ENCODE data around the gene SYT8.

SYT8 gene

DNA sequence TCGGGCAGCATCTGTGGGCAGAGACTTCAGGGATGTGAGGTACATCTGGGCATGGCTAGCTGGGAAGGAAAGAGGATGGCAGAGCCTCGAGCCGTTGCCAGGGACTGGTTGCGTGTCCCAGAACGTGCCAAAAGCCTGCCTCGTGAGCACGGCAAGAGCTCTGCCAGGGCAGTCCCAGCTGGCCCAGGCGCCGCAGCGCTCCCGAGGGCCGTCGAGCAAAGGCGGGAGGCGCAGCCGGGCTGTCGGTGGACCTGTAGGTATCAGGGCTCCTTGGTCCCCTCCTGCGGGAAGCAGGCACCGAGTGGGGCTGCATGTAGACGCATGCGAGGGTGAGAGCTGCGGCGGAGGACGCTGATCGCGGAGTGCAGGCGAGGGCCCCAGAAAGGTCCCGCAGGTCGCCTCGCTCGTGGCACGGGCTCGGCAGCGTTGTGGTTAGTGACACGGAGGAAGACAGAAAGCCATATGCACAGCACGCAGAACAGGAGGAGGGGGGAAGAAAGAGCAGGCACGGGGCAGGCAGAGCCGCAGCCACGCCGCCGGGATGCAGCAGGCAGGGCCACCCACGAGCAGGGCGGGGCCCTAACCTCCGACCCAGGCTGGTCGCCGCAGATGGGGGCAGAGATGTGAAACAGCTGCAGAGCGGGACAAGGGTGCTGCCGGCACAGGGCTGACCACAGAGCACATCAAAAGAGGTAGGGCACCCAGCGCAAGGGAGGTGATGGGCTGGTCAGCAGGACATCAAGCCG lies 36.1 kb downstream of the SYT8 start:
- no peak overlapping the region for H3K18ac ChIP-seq (ENCODE audit: low read length)
- WGBS (ENCODE audit: extremely low coverage, insufficient coverage, insufficient read length), result no CpG with 5 or more reads among the region's 50 CpGs

DNA sequence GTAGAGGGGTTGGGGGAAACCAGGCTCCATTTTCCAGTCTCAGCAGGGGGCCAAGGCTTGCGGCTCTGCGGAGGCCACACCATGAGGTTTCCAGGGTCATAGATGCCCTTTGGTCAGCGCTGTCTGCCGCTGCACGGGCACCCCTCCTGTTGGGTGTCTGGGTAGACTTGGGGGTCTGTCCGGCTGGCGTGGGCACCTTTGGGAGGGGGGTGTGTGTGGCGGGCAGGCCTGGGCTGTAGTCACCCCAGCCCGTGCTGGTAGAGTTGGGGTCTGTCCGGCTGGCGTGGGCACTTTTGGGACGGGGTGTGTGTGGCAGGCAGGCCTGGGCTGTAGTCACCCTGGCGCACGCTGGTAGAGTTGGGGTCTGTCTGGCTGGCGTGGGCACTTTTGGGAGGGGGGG lies 36.7 kb downstream of the SYT8 start:
- peaks cover 1% of the 10 kb centered on the region for H3K79me1 ChIP-seq (ENCODE audit: low read length)
- H3K9ac ChIP-seq (ENCODE audit: low read length), result no peak overlapping the region
- peaks cover 4 to 5% of the 10 kb centered on the region in 2 experiments for H3K4me1 ChIP-seq (ENCODE audit: control insufficient read depth in 1 of 2, insufficient read depth in 2 of 2, low read length in 2 of 2)
- H2BK12ac ChIP-seq (ENCODE audit: low read length), result no peak overlapping the region
- H3K9me3 ChIP-seq (ENCODE audit: insufficient read depth, low read depth, low read length), result no peaks in the 10 kb centered on the region
- no peak overlapping the region for H3K14ac ChIP-seq (ENCODE audit: low read length)
- H4K91ac ChIP-seq (ENCODE audit: low read depth, low read length), result no peak overlapping the region
- no peak for DNase-seq
- no peak overlapping the region for H2AK5ac ChIP-seq (ENCODE audit: low read length)
- H2BK5ac ChIP-seq (ENCODE audit: low read depth, low read length, poor library complexity), result no peak overlapping the region
- H3K23ac ChIP-seq (ENCODE audit: low read length), result no peak overlapping the region
- H2BK120ac ChIP-seq (ENCODE audit: insufficient read depth, low read length, poor library complexity), result no peak overlapping the region
- H4K8ac ChIP-seq (ENCODE audit: low read depth, low read length), result no peak overlapping the region
- no peaks in the 10 kb centered on the region for H3K36me3 ChIP-seq (ENCODE audit: control insufficient read depth in 1 of 2, insufficient read depth in 2 of 2, low read length in 2 of 2)
- no peak overlapping the region for H2AFZ ChIP-seq (ENCODE audit: insufficient read depth, low read length, poor library complexity)
- no peaks in the 10 kb centered on the region for H3K27me3 ChIP-seq (ENCODE audit: insufficient read depth, low read length)
- H4K12ac ChIP-seq (ENCODE audit: low read depth, low read length), result no peak overlapping the region
- WGBS (ENCODE audit: extremely low coverage, insufficient coverage, insufficient read length), result no CpG with 5 or more reads among the region's 15 CpGs
- no peak overlapping the region for H3K4me3 ChIP-seq (ENCODE audit: low read depth, low read length)
- no peak overlapping the region for H3K4me2 ChIP-seq (ENCODE audit: low read length)
- no peak overlapping the region for H3K27ac ChIP-seq (ENCODE audit: low read depth, low read length)
- no peaks in the 10 kb centered on the region for H3K79me2 ChIP-seq (ENCODE audit: control insufficient read depth, insufficient read depth, low read length, poor library complexity)
- H3K18ac ChIP-seq (ENCODE audit: low read length), result no peak overlapping the region
- no peak overlapping the region for H3K4ac ChIP-seq (ENCODE audit: low read depth, low read length)

More for the DNA sequence above, 36.1 kb downstream of the SYT8 start:
- Histone ChIP-seq H3K23ac (ENCODE audit: low read length) (no peak overlapping the region), H3K9me3 (ENCODE audit: insufficient read depth, low read depth, low read length) (no peaks in the 10 kb centered on the region), H4K12ac (ENCODE audit: low read depth, low read length) (no peak overlapping the region), H2AK5ac (ENCODE audit: low read length) (no peak overlapping the region), H3K14ac (ENCODE audit: low read length) (no peak overlapping the region), H3K36me3 (ENCODE audit: control insufficient read depth in 1 of 2, insufficient read depth in 2 of 2, low read length in 2 of 2) (no peaks in the 10 kb centered on the region), H3K4me1 (ENCODE audit: control insufficient read depth in 1 of 2, insufficient read depth in 2 of 2, low read length in 2 of 2) (no peaks in the 10 kb centered on the region), H3K79me1 (ENCODE audit: low read length) (no peaks in the 10 kb centered on the region), H2AFZ (ENCODE audit: insufficient read depth, low read length, poor library complexity) (no peak overlapping the region), H2BK5ac (ENCODE audit: low read depth, low read length, poor library complexity) (no peak overlapping the region), H3K27me3 (ENCODE audit: insufficient read depth, low read length) (no peaks in the 10 kb centered on the region), H3K4ac (ENCODE audit: low read depth, low read length) (no peak overlapping the region), H3K9ac (ENCODE audit: low read length) (no peak overlapping the region), H3K4me3 (ENCODE audit: low read depth, low read length) (no peak overlapping the region), H4K8ac (ENCODE audit: low read depth, low read length) (no peak overlapping the region), H4K91ac (ENCODE audit: low read depth, low read length) (no peak overlapping the region), H3K4me2 (ENCODE audit: low read length) (no peak overlapping the region), H3K27ac (ENCODE audit: low read depth, low read length) (no peak overlapping the region), H2BK12ac (ENCODE audit: low read length) (no peak overlapping the region), H3K79me2 (ENCODE audit: control insufficient read depth, insufficient read depth, low read length, poor library complexity) (no peaks in the 10 kb centered on the region), H2BK120ac (ENCODE audit: insufficient read depth, low read length, poor library complexity) (no peak overlapping the region)
- DNase-seq, result peak in 1 of 2 donors; percentile 42

DNA sequence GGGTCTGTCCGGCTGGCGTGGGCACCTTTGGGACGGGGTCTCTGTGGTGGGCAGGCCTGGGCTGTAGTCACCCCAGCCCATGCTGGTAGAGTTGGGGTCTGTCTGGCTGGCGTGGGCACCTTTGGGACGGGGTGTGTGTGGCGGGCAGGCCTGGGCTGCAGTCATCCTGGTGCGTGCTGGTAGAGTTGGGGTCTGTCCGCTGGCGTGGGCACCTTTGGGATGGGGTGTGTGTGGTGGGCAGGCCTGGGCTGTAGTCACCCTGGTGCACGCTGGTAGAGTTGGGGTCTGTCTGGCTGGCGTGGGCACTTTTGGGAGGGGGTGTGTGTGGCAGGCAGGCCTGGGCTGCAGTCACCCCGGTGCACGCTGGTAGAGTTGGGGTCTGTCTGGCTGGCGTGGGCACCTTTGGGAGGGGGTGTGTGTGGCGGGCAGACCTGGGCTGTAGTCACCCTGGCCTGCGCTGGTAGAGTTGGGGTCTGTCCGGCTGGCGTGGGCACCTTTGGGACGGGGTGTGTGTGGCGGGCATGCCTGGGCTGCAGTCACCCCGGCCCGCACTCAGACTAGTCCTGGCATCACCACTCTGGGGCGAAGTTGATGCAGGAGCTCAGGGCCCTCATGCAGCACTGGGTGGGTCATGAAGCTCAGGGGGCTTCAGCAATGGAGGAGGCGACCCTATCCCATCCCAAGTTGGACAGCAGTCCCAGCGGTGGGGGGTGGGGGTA lies 37.6 kb downstream of the SYT8 start:
- H3K79me1 ChIP-seq (ENCODE audit: low read length), result peaks cover 6% of the 10 kb centered on the region
- no peak overlapping the region for H2BK5ac ChIP-seq (ENCODE audit: low read depth, low read length, poor library complexity)
- WGBS (ENCODE audit: extremely low coverage, insufficient coverage, insufficient read length), result no CpG with 5 or more reads among the region's 25 CpGs
- no peaks in the 10 kb centered on the region for H3K79me2 ChIP-seq (ENCODE audit: control insufficient read depth, insufficient read depth, low read length, poor library complexity)
- H3K27me3 ChIP-seq (ENCODE audit: insufficient read depth, low read length), result no peaks in the 10 kb centered on the region
- H3K4me3 ChIP-seq (ENCODE audit: low read depth, low read length), result no peak overlapping the region
- H4K8ac ChIP-seq (ENCODE audit: low read depth, low read length), result no peak overlapping the region
- H3K14ac ChIP-seq (ENCODE audit: low read length), result no peak overlapping the region
- no peak overlapping the region for H2BK120ac ChIP-seq (ENCODE audit: insufficient read depth, low read length, poor library complexity)
- no peak overlapping the region for H2AK5ac ChIP-seq (ENCODE audit: low read length)
- H3K27ac ChIP-seq (ENCODE audit: low read depth, low read length), result no peak overlapping the region
- H3K4ac ChIP-seq (ENCODE audit: low read depth, low read length), result no peak overlapping the region
- no peak overlapping the region for H2AFZ ChIP-seq (ENCODE audit: insufficient read depth, low read length, poor library complexity)
- peaks cover 10 to 11% of the 10 kb centered on the region in 2 experiments for H3K4me1 ChIP-seq (ENCODE audit: control insufficient read depth in 1 of 2, insufficient read depth in 2 of 2, low read length in 2 of 2)
- H3K18ac ChIP-seq (ENCODE audit: low read length), result no peak overlapping the region
- no peak for DNase-seq
- no peak overlapping the region for H4K91ac ChIP-seq (ENCODE audit: low read depth, low read length)
- no peak overlapping the region for H4K12ac ChIP-seq (ENCODE audit: low read depth, low read length)
- H3K23ac ChIP-seq (ENCODE audit: low read length), result no peak overlapping the region
- no peaks in the 10 kb centered on the region for H3K36me3 ChIP-seq (ENCODE audit: control insufficient read depth in 1 of 2, insufficient read depth in 2 of 2, low read length in 2 of 2)
- H2BK12ac ChIP-seq (ENCODE audit: low read length), result no peak overlapping the region
- no peak overlapping the region for H3K9ac ChIP-seq (ENCODE audit: low read length)
- no peaks in the 10 kb centered on the region for H3K9me3 ChIP-seq (ENCODE audit: insufficient read depth, low read depth, low read length)
- no peak overlapping the region for H3K4me2 ChIP-seq (ENCODE audit: low read length)

DNA sequence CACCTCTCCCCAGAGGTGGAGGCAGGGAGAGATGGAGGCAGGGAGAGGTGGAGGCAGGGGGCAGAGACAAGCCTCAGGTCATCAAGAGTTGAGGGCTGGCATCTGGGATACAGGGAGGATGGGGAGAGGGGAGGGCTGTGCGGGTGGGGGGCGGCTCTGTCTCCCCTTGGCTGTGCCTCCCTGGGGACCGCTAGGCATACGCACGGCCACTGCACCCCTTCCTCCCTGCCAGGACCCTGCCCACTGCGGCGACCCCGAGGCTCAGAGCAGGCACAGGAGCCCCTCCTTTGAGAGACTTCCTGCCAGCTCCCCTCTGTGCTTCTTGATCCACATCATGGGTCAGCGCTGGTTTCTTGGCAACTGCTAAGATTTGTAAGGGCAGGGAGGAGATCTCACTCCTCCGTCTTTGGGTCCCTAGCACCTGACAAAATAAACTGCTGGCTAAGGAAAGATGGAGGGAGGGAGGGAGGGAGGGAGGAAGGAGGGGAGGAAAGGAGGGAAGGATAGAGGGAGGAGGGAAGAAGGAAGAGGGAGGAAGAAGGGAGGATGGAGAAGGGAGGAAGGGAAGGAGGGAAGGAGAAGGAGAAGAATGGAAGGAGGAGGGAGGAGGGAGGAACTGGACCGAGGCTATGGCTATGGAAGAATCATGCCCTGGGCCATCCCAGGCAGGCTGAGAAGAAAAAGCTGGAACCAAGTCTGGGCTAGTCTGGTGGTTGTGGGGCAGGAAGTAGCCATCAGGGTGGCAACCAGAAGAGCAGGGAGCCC lies 38.4 kb downstream of the SYT8 start:
- no peak overlapping the region for H2AK5ac ChIP-seq (ENCODE audit: low read length)
- H3K79me1 ChIP-seq (ENCODE audit: low read length), result peaks cover 12% of the 10 kb centered on the region
- H3K9ac ChIP-seq (ENCODE audit: low read length), result no peak overlapping the region
- H3K27me3 ChIP-seq (ENCODE audit: insufficient read depth, low read length), result no peaks in the 10 kb centered on the region
- H3K4me1 ChIP-seq (ENCODE audit: control insufficient read depth in 1 of 2, insufficient read depth in 2 of 2, low read length in 2 of 2), result peaks cover 16 to 19% of the 10 kb centered on the region in 2 experiments
- peaks cover 3% of the 10 kb centered on the region for H3K79me2 ChIP-seq (ENCODE audit: control insufficient read depth, insufficient read depth, low read length, poor library complexity)
- no peaks in the 10 kb centered on the region for H3K9me3 ChIP-seq (ENCODE audit: insufficient read depth, low read depth, low read length)
- WGBS (ENCODE audit: extremely low coverage, insufficient coverage, insufficient read length), result no CpG with 5 or more reads among the region's 11 CpGs
- H3K14ac ChIP-seq (ENCODE audit: low read length), result no peak overlapping the region
- DNase-seq, result no peak
- H2BK5ac ChIP-seq (ENCODE audit: low read depth, low read length, poor library complexity), result no peak overlapping the region
- H3K4ac ChIP-seq (ENCODE audit: low read depth, low read length), result no peak overlapping the region
- H2BK12ac ChIP-seq (ENCODE audit: low read length), result peak overlapping the region; percentile 19
- no peak overlapping the region for H3K23ac ChIP-seq (ENCODE audit: low read length)
- peak overlapping the region; percentile 16 for H4K91ac ChIP-seq (ENCODE audit: low read depth, low read length)
- H3K36me3 ChIP-seq (ENCODE audit: control insufficient read depth in 1 of 2, insufficient read depth in 2 of 2, low read length in 2 of 2), result no peaks in the 10 kb centered on the region
- no peak overlapping the region for H3K18ac ChIP-seq (ENCODE audit: low read length)
- H4K8ac ChIP-seq (ENCODE audit: low read depth, low read length), result no peak overlapping the region
- H3K4me2 ChIP-seq (ENCODE audit: low read length), result no peak overlapping the region
- no peak overlapping the region for H3K4me3 ChIP-seq (ENCODE audit: low read depth, low read length)
- no peak overlapping the region for H4K12ac ChIP-seq (ENCODE audit: low read depth, low read length)
- H2AFZ ChIP-seq (ENCODE audit: insufficient read depth, low read length, poor library complexity), result no peak overlapping the region
- H3K27ac ChIP-seq (ENCODE audit: low read depth, low read length), result no peak overlapping the region
- no peak overlapping the region for H2BK120ac ChIP-seq (ENCODE audit: insufficient read depth, low read length, poor library complexity)
